GM19351 (cell line): Measurements from ENCODE around the gene TRAK1.

Source experiments
- ATAC-seq: cut with Tn5 transposase; IDR thresholded peaks from one replicate; pipeline ENCODE4 v1.9.1; 2021; ENCODE audit warnings: mild to moderate bottlenecking, moderate library complexity; ENCODE audit not compliant: unreplicated experiment

Gene TRAK1

DNA sequence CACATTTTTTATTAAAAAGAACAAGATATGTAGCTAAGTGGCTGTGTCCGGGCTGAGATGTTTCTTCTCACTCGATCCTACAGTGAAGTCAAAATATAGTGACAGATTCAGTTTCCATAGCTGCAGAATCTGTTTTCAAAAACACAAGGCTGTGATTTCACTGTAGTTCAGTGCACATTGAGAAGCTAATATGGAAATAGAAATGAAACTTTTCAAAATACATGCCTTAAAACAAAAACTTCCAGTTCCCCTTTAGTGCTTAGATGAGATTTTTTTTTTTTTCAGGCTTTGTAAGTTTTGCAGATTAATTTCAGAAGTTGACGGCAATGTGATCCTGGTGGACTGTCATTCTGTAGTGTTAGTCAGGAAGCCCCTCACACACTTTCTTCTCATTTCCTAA lies 23.8 kb upstream of the TRAK1 start:
- peak; percentile 88 for ATAC-seq

DNA sequence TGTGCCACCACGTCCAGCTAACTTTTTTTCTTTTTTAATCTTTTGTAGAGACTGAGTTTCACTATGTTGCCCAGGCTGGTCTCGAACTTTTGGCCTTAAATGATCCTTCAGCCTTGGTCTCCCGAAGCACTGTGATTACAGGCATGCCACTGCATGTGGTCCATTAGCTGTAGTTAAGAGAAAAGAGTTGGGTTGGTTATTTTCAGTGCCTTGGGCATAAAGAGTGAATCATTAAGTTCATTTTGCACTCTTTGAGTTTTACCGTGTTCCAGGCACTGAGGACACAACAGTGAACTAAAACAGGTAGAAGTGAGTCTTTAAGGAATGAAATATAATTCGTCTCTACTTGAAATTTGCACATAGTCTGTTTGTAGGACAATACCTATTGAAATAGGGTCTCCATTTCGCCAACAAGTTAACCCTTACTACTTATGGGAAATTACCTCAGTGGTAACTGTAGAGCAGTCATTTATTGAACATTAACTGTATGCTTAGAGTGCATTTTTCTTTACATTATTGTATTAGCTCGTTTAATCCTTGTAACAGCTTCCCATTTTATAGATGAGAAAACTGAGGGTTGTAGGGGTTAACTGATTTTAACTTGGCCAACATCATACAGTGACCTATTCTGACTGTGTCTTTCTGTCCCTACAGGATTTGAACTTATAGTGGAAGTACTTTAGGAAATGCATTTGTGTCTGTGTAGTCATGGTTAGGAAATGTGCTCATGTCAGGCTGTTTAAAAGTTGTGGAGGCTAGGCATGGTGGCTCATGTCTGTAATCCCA lies 22.7 kb upstream of the TRAK1 start:
- ATAC-seq: no peak

GRCh38 chr3:42070089-42070488 lies 21.1 kb upstream of the TRAK1 start:
- no peak for ATAC-seq

- ATAC-seq: no peak
These were observed 20.6 kb upstream of the TRAK1 start for GRCh38 chr3:42070524-42070923.

GRCh38 chr3:42071904-42072812 lies 19.0 kb upstream of the TRAK1 start:
- no peak for ATAC-seq

DNA sequence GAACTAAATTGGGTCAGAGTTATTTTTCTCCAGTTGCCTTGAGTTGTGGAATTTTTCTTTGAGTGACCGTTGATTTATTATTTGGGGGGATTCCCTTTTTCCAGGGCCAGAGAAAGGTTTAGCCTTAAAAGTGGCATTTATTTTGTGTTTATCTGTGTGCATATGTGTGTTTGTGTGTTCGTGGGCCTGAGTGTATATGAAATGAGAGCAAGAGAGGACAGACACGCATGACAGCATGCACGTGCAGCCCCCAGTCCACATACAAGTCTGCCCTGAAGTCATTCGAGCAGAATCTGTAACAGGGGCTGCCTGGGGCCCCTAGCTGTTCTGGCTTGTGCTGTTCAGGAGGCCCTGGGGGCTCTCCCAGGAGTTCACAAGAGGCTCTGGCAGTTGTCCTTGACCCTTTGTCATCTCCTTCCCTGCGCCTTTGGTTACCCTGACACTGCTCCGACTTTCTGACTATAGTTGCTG lies 18.3 kb upstream of the TRAK1 start:
- no peak for ATAC-seq

GRCh38 chr3:42077785-42078184 lies 13.4 kb upstream of the TRAK1 start:
- ATAC-seq: no peak

GRCh38 chr3:42078677-42079076 lies 12.5 kb upstream of the TRAK1 start:
- ATAC-seq: no peak

GRCh38 chr3:42079701-42080452 lies 11.3 kb upstream of the TRAK1 start:
- no peak for ATAC-seq

DNA sequence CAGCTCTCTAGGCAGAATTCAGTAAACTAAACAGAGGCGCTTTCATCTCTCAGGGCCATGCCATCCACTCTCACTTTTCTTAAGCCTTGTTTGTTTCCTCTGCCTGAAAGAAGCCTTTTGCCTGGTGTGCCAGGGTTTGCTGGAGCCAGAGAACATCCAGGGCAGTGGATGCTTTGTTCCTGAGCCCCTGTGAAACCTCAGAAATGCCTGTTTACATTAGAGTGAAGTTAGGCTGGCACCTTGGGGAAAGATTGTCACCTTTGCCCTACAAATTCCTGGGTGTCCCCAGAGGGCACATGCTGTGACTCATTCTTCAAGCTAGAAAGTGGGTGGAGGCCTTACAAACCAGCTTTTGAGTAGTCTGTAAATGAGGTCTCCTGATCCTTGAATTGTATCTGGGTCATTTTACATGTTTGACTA lies 10.7 kb upstream of the TRAK1 start:
- no peak for ATAC-seq

DNA sequence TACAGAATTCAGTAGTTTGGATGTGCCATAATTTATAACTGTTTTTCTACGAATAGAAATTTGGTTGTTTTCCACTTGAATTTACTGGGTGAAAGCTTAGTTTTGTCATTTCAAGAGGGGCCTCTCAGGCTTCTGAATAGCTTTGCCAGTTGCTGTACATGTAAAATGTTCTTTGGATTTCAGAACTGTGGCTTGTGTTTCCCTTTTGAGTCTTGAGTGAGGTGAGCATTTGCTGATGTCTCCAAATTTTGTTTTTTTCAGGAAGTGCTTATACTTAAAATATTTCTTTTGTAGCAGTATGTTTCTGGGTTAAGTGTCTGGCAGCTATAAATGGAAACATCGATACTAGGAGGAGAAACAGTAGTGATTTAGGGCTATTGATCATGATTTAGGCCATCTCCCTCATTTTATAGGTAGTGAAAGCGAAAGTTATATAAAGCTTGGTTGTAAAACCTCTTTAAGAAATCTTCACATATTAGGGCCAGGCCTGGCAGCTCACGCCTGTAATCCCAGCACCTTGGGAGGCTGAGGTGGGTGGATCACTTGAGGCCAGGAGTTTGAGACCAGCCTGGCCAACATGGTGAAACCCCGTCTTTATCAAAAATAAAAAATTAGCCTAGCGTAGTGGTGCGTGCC lies 9.2 kb upstream of the TRAK1 start:
- peak; percentile 58 for ATAC-seq

DNA sequence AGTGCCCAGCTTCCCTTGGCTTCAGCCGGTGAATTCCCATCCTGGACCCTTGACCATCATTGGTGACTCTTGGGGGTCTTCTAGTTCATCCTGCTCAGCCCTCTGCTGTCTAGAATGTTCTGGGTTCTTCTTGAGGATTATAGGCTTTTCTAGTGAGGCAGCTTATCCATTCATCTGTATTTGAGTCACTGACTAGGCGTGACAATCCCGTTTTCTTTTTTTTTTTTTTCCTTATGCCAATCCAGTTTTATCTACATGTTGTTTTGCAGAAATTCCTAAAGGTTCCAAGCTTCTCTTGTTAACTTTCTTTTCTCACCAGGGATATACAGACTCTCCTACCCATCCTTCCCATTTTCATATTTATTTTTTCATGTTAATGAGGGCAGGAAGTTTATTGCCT lies 6.6 kb upstream of the TRAK1 start:
- no peak for ATAC-seq

- ATAC-seq: no peak
These were observed 5.3 kb upstream of the TRAK1 start for GRCh38 chr3:42085641-42086376.

GRCh38 chr3:42088803-42089530 lies 2.2 kb upstream of the TRAK1 start:
- peak; percentile 55 for ATAC-seq

GRCh38 chr3:42092006-42092405 lies 849 bp downstream of the TRAK1 start:
- peak; percentile 46 for ATAC-seq

DNA sequence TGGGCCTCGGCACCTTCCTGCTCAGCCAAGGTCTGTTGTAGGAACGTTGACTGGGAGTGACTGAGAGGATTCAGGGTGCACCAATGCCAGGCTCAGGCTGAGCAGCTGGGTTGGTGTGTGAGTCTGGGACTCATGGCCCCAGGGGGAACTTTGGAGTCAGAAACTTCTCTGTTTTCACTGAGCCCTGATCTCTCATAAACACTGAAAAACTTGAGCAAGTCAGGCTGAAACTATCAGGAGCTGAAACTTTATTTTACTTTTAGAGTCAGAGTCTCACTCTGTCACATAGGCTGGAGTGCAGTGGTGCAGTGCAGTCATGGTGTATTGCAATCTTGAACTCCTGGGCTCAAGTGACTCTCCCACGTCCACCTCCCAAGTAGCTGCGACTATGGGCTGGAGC lies 3.0 kb downstream of the TRAK1 start:
- ATAC-seq: peak; percentile 62

DNA sequence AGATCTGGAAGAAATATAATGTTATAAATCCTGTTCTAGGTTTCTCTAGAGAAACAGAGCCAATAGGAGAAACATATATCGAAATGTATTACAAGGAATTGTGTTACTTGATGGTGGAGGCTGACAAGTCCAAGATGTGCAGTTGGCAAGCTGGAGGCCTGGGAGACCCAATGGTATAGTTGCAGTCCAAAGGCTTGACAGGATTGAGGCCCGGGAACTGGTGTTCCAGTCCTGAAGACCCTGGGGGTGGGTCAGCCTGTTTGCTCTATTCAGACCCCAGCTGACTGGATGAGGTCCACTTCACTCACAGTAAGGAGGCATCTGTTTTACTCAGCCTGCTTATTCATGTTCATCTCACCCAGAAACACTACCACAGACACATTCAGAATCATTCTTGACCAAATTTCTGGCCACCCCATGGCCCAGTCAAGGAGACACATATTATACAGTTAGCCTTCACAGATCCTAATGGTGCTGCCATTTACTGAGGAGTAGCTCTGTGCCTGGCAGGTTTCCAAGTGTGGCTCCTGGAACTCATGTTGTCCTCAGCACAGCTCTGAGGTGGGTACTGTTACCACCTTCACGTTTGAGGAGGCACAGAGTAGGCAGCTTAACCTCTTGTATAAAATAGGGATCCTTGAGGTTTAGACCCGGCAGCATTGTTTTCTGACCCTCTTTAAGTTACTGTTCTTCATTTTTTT lies 3.7 kb downstream of the TRAK1 start:
- no peak for ATAC-seq

- no peak for ATAC-seq
These were observed 4.4 kb downstream of the TRAK1 start for GRCh38 chr3:42095540-42095939.
